Measurements from ENCODE around the gene HID1.
"Not testable (repeated sequence)": the region's sequence is repeated elsewhere in the genome, so short reads cannot be mapped to it uniquely, and the experiment has no call there.

HID1 gene

DNA sequence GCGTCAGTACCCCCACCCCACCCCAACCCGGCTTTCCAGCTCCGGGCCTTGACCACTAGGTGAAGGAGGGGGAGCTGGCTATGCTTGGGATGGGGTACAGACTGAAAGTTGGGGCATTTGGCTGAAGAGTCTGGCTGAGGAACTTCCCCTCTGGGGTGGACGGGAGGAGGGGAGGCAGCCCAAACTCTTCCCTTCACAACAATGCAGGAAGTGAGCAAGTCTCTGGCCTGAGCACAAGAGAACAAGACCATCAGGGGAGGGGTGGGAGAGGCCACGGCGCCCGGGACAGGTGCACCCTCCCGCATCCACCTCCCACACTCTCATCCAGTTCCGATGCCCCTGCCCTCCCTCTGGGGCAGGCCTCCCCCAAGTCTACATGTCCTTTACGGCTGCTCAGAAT, 55.1 kb downstream of the HID1 start:
- peaks cover 44% of the 10 kb centered on the region for H3K27me3 Mint-ChIP-seq (ENCODE audit: low read depth)
- H3K36me3 Mint-ChIP-seq (ENCODE audit: low read depth), result no peaks in the 10 kb centered on the region
- TF ChIP-seq, protein P1, sequence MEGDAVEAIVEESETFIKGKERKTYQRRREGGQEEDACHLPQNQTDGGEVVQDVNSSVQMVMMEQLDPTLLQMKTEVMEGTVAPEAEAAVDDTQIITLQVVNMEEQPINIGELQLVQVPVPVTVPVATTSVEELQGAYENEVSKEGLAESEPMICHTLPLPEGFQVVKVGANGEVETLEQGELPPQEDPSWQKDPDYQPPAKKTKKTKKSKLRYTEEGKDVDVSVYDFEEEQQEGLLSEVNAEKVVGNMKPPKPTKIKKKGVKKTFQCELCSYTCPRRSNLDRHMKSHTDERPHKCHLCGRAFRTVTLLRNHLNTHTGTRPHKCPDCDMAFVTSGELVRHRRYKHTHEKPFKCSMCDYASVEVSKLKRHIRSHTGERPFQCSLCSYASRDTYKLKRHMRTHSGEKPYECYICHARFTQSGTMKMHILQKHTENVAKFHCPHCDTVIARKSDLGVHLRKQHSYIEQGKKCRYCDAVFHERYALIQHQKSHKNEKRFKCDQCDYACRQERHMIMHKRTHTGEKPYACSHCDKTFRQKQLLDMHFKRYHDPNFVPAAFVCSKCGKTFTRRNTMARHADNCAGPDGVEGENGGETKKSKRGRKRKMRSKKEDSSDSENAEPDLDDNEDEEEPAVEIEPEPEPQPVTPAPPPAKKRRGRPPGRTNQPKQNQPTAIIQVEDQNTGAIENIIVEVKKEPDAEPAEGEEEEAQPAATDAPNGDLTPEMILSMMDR (IDR thresholded peaks at IDR 0.05; ENCODE audit: unreplicated experiment in 3 of 3), result no peak
- no peaks in the 10 kb centered on the region for H3K4me1 Mint-ChIP-seq
- H3K9me3 Mint-ChIP-seq, result no peaks in the 10 kb centered on the region
- H3K27ac Mint-ChIP-seq, result no peak overlapping the region
- H3K4me3 Mint-ChIP-seq, result no peak overlapping the region

DNA sequence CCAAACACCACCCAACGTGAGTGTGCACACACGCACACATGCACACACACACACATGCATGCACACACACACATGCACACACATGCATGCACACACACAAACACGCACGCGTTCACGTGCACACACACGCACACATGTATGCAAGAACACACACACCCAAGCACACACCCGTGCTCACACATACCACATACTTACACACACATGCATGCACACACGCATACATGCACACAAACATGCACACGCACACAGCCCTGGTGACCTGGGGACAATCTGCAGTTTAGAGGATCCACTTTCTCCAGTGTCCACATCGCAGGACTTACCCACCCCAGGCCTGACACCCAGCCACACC, 55.7 kb downstream of the HID1 start:
- H3K36me3 Mint-ChIP-seq (ENCODE audit: low read depth), result no peaks in the 10 kb centered on the region
- TF ChIP-seq, protein P1 (IDR thresholded peaks at IDR 0.05; ENCODE audit: unreplicated experiment in 3 of 3), result no peak
- peaks cover 42% of the 10 kb centered on the region for H3K27me3 Mint-ChIP-seq (ENCODE audit: low read depth)
- no peak overlapping the region for H3K27ac Mint-ChIP-seq
- no peak overlapping the region for H3K4me3 Mint-ChIP-seq
- no peaks in the 10 kb centered on the region for H3K9me3 Mint-ChIP-seq
- no peaks in the 10 kb centered on the region for H3K4me1 Mint-ChIP-seq

DNA sequence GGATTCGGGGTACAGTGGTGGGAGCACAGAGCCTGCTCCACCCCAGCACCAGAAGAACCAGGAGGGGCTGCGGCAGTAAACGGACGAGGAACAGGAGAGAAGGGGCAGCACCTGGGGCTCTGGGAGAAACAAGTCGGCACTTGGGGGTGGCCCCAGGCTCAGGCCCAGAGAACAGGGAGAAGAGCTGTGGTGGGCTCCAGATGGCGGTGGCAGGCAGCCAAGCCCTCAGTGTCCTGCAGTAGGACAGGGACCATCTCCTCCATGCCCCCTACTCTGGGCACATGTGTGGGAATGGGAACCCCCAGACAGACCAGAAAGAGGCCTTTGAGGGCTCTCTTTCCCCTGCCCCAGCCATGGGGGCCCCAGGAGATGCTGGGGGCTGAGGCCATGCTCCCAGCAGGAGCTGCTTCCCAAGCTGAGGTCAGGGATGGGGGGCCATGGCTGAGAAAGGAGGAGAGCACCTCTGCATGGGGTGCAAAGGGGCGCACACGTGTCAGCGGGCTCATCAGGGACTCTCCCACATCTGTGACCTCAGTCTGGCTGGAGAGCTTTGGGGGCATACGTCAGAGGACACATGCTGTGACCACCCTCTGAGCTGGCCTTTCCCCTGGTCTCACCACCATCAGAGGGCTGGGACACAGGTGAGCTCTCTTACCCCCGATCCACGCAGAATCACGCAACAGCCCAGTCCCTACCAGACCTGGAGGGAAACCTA, 56.3 kb downstream of the HID1 start:
- TF ChIP-seq, protein P1 (IDR thresholded peaks at IDR 0.05; ENCODE audit: unreplicated experiment in 3 of 3), result no peak
- Mint-ChIP-seq H3K9me3 (no peaks in the 10 kb centered on the region), H3K4me3 (no peak overlapping the region), H3K4me1 (no peaks in the 10 kb centered on the region), H3K27me3 (ENCODE audit: low read depth) (peaks cover 45% of the 10 kb centered on the region), H3K36me3 (ENCODE audit: low read depth) (no peaks in the 10 kb centered on the region), H3K27ac (no peak overlapping the region)

DNA sequence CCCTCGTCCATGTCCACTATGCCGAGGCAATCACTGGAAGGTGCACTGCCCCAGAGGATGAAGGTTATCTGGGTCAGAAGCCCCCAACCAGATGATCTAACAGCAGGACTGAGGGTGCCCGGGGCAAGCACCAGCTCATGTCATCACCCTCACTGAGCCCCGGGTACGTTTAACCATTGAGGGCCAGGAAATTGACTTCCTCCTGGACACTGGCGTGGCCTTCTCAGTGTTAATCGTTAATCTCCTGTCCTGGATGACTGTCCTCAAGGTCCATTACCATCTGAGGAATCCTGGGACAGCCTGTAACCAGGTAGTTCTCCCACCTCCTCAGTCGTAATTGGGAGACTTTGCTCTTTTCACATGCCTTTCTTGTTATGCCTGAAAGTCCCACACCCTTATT, 61.1 kb downstream of the HID1 start:
- not testable (repeated sequence) for H3K4me1 Mint-ChIP-seq; H3K4me3 Mint-ChIP-seq; H3K27ac Mint-ChIP-seq; H3K36me3 Mint-ChIP-seq (ENCODE audit: low read depth); H3K9me3 Mint-ChIP-seq
- peaks cover 47% of the 10 kb centered on the region for H3K27me3 Mint-ChIP-seq (ENCODE audit: low read depth)

DNA sequence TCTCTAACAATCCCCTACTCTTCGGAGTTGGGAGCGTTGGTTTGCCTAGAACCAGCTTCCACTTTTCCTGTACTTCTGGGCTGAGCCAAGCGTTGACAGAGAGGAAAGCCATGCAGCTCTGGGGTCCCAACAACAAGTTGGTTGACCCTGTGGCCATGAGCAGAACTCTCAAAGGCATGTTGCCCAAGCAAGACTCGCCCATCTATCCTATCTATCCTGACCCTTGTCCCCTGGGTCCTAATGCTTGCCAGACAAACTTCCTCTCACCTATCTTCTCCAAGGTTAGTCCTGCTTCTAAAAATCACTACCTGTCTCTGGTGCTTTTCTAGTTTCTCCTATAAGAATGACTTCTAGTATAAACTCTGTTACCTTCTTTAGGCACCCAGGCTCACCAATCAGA, 63.5 kb downstream of the HID1 start:
- not testable (repeated sequence) for H3K4me3 Mint-ChIP-seq; H3K9me3 Mint-ChIP-seq; H3K27ac Mint-ChIP-seq; H3K4me1 Mint-ChIP-seq; H3K36me3 Mint-ChIP-seq (ENCODE audit: low read depth)
- peaks cover 48% of the 10 kb centered on the region for H3K27me3 Mint-ChIP-seq (ENCODE audit: low read depth)

DNA sequence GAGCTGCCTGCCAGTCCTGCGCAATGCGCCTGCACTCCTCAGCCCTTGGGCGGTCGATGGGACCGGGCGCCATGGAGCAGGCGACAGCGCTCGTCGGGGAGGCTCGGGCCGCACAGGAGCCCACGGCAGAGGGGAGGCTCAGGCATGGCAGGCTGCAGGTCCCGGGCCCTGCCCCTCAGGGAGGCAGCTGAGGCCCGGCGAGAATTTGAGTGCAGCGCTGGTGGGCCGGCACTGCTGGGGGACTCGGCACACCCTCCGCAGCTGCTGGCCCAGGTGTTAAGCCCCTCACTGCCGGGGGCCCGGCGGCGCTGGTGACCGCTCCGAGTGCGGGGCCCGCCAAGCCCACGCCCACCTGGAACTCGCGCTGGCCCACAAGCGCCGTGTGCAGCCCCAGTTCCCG, 65.5 kb downstream of the HID1 start:
- no peak overlapping the region for H3K27ac Mint-ChIP-seq
- H3K27me3 Mint-ChIP-seq (ENCODE audit: low read depth), result peaks cover 50% of the 10 kb centered on the region
- H3K4me3 Mint-ChIP-seq, result no peak overlapping the region
- no peaks in the 10 kb centered on the region for H3K36me3 Mint-ChIP-seq (ENCODE audit: low read depth)
- no peaks in the 10 kb centered on the region for H3K4me1 Mint-ChIP-seq
- H3K9me3 Mint-ChIP-seq, result no peaks in the 10 kb centered on the region
- TF ChIP-seq, protein P1 (IDR thresholded peaks at IDR 0.05; ENCODE audit: unreplicated experiment in 3 of 3), result no peak

DNA sequence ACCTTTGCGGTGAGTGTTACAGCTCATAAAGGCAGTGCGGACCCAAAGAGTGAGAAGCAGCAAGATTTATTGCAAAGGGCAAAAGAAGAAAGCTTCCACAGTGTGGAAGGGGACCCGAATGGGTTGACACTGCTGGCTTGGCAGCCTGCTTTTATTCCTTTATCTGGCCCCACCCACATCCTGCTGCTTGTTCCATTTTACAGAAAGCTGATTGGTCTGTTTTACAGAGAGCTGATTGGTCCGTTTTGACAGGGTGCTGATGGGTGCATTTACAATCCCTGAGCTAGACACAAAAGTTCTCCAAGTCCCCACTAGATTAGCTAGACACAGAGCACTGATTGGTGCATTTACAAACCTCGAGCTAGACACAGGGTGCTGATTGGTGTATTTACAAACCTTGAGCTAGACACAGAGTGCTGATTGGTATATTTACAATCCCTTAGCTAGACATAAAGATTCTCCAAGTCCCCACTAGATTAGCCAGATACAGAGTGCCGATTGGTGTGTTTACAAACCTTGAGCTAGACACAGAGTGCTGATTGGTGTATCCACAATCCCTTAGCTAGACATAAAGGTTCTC, 66.3 kb downstream of the HID1 start:
- not testable (repeated sequence) for H3K9me3 Mint-ChIP-seq; H3K4me3 Mint-ChIP-seq; H3K4me1 Mint-ChIP-seq; H3K27ac Mint-ChIP-seq; H3K36me3 Mint-ChIP-seq (ENCODE audit: low read depth)
- H3K27me3 Mint-ChIP-seq (ENCODE audit: low read depth), result peaks cover 52% of the 10 kb centered on the region
